HEK293 (cell line): Measurements from ENCODE around the gene ITGA2.

ENCODE experiments used
- CTCF ChIA-PET: fragments of 350-600 bp; formaldehyde crosslinking; extraction: SDS; loops from one replicate; lab custom pipeline; 2021; ENCODE audit warnings: antibody characterized with exemption; lab: Yijun Ruan, JAX
- POLR2A ChIA-PET: fragments of 300-600 bp; formaldehyde crosslinking; extraction: SDS; loops from one replicate; lab custom pipeline; 2020; ENCODE audit warnings: antibody characterized with exemption, inconsistent platforms; lab: Yijun Ruan, JAX
- H3K27ac ChIP-seq: fragments of 200-500 bp; sonication (Bioruptor generic); 2 replicates; pipeline ENCODE4 v1.5.1; 2014; ENCODE audit warnings: low read depth, low read length, control low read depth, inconsistent platforms; ENCODE audit errors: extremely low read depth
- H3K36me3 ChIP-seq, 2 experiments: fragments of 200-500 bp in 1 of 2; sonication (Bioruptor generic) in 1 of 2; 1 replicate in 1 of 2; 2 replicates in 1 of 2; pipeline ENCODE4 v1.5.1; 2014 to 2017; ENCODE audit warnings: inconsistent platforms in 2 of 2, low read length in 2 of 2; ENCODE audit not compliant: control insufficient read depth in 2 of 2, insufficient read depth in 1 of 2
- H3K4me1 ChIP-seq: fragments of 200-500 bp; sonication (Bioruptor generic); 2 replicates; pipeline ENCODE4 v1.5.1; 2014; ENCODE audit warnings: mild to moderate bottlenecking, low read length, inconsistent platforms; ENCODE audit not compliant: control insufficient read depth, insufficient read depth
- H3K4me3 ChIP-seq: 2 replicates; pipeline ENCODE4 v1.5.1; 2011; ENCODE audit warnings: low read depth, mild to moderate bottlenecking, control low read depth, low read length, moderate library complexity
- H3K9me3 ChIP-seq: fragments of 200-500 bp; sonication (Bioruptor generic); 2 replicates; pipeline ENCODE4 v1.5.1; 2014; ENCODE audit warnings: low read depth, low read length, inconsistent platforms; ENCODE audit not compliant: control insufficient read depth, insufficient read depth
- IKZF3 ChIP-seq: fragments of 450-650 bp; IDR thresholded peaks from 2 replicates; pipeline ENCODE4 v1.5.0; 2018; ENCODE audit warnings: missing biosample characterization, mild to moderate bottlenecking, missing genetic modification characterization, moderate library complexity
- KLF1 ChIP-seq: fragments of 450-650 bp; formaldehyde crosslinking; IDR thresholded peaks from 2 replicates; pipeline ENCODE4 v1.5.1; 2016; ENCODE audit warnings: missing biosample characterization, missing genetic modification characterization
- KLF9 ChIP-seq: fragments of 450-650 bp; formaldehyde crosslinking; IDR thresholded peaks from 2 replicates; pipeline ENCODE4 v1.5.1; 2016; ENCODE audit warnings: missing biosample characterization, missing genetic modification characterization, low read depth
- REPIN1 ChIP-seq: fragments of 450-650 bp; formaldehyde crosslinking; IDR thresholded peaks from 2 replicates; pipeline ENCODE4 v1.5.1; 2017; ENCODE audit warnings: missing biosample characterization, missing genetic modification characterization, low read depth
- SP2 ChIP-seq: fragments of 450-650 bp; formaldehyde crosslinking; IDR thresholded peaks from 2 replicates; pipeline ENCODE4 v1.5.1; 2016; ENCODE audit warnings: missing biosample characterization, missing genetic modification characterization
- SP3 ChIP-seq: fragments of 450-650 bp; formaldehyde crosslinking; IDR thresholded peaks from 2 replicates; pipeline ENCODE4 v1.5.1; 2016; ENCODE audit warnings: missing biosample characterization, missing genetic modification characterization
- ZNF10 ChIP-seq: fragments of 450-650 bp; formaldehyde crosslinking; IDR thresholded peaks from 2 replicates; pipeline ENCODE4 v1.5.1; 2017; ENCODE audit warnings: missing biosample characterization, missing genetic modification characterization
- ZNF138 ChIP-seq: fragments of 450-650 bp; formaldehyde crosslinking; IDR thresholded peaks from 2 replicates; pipeline ENCODE4 v1.5.1; 2016; ENCODE audit warnings: missing biosample characterization, missing genetic modification characterization, borderline replicate concordance
- ZNF184 ChIP-seq: fragments of 450-650 bp; IDR thresholded peaks from 2 replicates; pipeline ENCODE4 v1.5.1; 2018; ENCODE audit warnings: missing biosample characterization, mild to moderate bottlenecking, missing genetic modification characterization
- ZNF311 ChIP-seq: fragments of 450-650 bp; formaldehyde crosslinking; IDR thresholded peaks from 2 replicates; pipeline ENCODE4 v1.5.1; 2017; ENCODE audit warnings: missing biosample characterization, missing genetic modification characterization, borderline replicate concordance
- ZNF600 ChIP-seq: fragments of 450-650 bp; formaldehyde crosslinking; IDR thresholded peaks from 2 replicates; pipeline ENCODE4 v1.5.1; 2016; ENCODE audit warnings: missing biosample characterization, missing genetic modification characterization
- TF ChIP-seq, protein P1 (sequence below): fragments of 450-650 bp; formaldehyde crosslinking; IDR thresholded peaks from 2 replicates; pipeline ENCODE4 v1.5.1; 2016; ENCODE audit warnings: missing biosample characterization, missing genetic modification characterization
- TF ChIP-seq, protein P2 (sequence below): fragments of 450-650 bp; IDR thresholded peaks from 2 replicates; pipeline ENCODE4 v1.5.1; 2018; ENCODE audit warnings: missing biosample characterization, missing genetic modification characterization
- TF ChIP-seq, protein P3 (sequence below): fragments of 450-650 bp; formaldehyde crosslinking; IDR thresholded peaks from 2 replicates; pipeline ENCODE4 v1.5.1; 2016; ENCODE audit warnings: missing biosample characterization, missing genetic modification characterization
- TF ChIP-seq, protein P4 (sequence below): sonication (generic); formaldehyde crosslinking; IDR thresholded peaks from 2 replicates; pipeline ENCODE4 v1.8.1; 2022; ENCODE audit warnings: mild to moderate bottlenecking, moderate library complexity, missing genetic modification reagents

Gene ITGA2

DNA sequence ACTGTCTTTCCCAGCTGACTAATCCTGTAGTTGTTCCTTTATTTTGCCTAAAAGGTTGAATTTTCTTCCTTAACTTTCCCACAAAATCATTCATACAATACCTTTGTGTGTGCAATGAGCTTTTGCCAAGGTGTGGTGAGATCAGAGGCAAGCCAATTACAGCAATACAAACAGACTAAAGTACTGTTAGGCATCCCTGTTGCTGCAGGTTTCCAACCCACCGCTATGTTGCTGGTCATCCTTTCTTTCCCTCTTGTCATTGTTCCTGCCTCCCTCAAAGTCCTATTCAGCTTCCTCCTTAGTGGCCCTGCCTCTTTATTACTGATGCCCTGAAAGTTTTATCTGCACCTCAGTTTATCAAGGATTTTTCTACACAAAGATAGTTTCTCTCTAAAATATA lies 22.1 kb downstream of the ITGA2 start (continued):
- TF ChIP-seq, protein P1, sequence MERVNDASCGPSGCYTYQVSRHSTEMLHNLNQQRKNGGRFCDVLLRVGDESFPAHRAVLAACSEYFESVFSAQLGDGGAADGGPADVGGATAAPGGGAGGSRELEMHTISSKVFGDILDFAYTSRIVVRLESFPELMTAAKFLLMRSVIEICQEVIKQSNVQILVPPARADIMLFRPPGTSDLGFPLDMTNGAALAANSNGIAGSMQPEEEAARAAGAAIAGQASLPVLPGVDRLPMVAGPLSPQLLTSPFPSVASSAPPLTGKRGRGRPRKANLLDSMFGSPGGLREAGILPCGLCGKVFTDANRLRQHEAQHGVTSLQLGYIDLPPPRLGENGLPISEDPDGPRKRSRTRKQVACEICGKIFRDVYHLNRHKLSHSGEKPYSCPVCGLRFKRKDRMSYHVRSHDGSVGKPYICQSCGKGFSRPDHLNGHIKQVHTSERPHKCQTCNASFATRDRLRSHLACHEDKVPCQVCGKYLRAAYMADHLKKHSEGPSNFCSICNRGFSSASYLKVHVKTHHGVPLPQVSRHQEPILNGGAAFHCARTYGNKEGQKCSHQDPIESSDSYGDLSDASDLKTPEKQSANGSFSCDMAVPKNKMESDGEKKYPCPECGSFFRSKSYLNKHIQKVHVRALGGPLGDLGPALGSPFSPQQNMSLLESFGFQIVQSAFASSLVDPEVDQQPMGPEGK = no peak
- TF ChIP-seq, protein P2, sequence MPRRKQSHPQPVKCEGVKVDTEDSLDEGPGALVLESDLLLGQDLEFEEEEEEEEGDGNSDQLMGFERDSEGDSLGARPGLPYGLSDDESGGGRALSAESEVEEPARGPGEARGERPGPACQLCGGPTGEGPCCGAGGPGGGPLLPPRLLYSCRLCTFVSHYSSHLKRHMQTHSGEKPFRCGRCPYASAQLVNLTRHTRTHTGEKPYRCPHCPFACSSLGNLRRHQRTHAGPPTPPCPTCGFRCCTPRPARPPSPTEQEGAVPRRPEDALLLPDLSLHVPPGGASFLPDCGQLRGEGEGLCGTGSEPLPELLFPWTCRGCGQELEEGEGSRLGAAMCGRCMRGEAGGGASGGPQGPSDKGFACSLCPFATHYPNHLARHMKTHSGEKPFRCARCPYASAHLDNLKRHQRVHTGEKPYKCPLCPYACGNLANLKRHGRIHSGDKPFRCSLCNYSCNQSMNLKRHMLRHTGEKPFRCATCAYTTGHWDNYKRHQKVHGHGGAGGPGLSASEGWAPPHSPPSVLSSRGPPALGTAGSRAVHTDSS (tag by site-specific recombination) = no peak
- TF ChIP-seq SP2 (tag by site-specific recombination) = no peak
- no peak for TF ChIP-seq ZNF600 (tag by site-specific recombination)
- no peak for TF ChIP-seq IKZF3 (tag by site-specific recombination)
- no peak for TF ChIP-seq ZNF311 (tag by site-specific recombination)

DNA sequence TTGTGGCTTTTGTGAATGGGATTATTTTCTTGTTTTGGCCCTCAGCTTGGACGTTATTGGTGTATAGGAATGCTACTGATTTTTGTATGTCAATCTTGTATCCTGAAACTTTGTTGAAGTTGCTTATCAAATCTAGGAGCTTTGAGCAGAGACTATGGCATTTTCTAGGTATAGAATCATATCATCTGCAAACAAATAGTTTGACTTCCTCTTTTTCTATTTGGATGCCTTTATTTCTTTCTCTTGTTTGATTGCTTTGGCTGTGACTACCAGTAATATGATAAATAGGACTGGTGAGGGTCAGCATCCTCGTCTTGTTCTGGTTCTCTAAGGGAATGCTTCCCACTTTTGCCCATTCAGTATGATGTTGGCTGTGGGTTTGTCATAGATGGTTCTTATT lies 24.7 kb downstream of the ITGA2 start:
- Histone ChIP-seq H3K4me3 (no peak overlapping the region), H3K27ac (no peak overlapping the region), H3K36me3 (no peaks in the 10 kb centered on the region), H3K9me3 (no peaks in the 10 kb centered on the region; the same call in 1 of the 2 replicates), H3K4me1 (peaks cover under 1% of the 10 kb centered on the region)
- TF ChIP-seq, protein P1 = no peak
- TF ChIP-seq SP3 (no peak), ZNF10 (tag by site-specific recombination) (no peak), ZNF184 (tag by site-specific recombination) (no peak), KLF9 (tag by site-specific recombination) (no peak), ZNF138 (tag by site-specific recombination) (no peak), REPIN1 (tag by site-specific recombination) (no peak), KLF1 (no peak)
- TF ChIP-seq, protein P3, sequence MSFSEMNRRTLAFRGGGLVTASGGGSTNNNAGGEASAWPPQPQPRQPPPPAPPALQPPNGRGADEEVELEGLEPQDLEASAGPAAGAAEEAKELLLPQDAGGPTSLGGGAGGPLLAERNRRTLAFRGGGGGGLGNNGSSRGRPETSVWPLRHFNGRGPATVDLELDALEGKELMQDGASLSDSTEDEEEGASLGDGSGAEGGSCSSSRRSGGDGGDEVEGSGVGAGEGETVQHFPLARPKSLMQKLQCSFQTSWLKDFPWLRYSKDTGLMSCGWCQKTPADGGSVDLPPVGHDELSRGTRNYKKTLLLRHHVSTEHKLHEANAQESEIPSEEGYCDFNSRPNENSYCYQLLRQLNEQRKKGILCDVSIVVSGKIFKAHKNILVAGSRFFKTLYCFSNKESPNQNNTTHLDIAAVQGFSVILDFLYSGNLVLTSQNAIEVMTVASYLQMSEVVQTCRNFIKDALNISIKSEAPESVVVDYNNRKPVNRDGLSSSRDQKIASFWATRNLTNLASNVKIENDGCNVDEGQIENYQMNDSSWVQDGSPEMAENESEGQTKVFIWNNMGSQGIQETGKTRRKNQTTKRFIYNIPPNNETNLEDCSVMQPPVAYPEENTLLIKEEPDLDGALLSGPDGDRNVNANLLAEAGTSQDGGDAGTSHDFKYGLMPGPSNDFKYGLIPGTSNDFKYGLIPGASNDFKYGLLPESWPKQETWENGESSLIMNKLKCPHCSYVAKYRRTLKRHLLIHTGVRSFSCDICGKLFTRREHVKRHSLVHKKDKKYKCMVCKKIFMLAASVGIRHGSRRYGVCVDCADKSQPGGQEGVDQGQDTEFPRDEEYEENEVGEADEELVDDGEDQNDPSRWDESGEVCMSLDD (tag by site-specific recombination) = no peak
- TF ChIP-seq, protein P4, sequence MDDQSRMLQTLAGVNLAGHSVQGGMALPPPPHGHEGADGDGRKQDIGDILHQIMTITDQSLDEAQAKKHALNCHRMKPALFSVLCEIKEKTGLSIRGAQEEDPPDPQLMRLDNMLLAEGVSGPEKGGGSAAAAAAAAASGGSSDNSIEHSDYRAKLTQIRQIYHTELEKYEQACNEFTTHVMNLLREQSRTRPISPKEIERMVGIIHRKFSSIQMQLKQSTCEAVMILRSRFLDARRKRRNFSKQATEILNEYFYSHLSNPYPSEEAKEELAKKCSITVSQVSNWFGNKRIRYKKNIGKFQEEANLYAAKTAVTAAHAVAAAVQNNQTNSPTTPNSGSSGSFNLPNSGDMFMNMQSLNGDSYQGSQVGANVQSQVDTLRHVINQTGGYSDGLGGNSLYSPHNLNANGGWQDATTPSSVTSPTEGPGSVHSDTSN (CRISPR knock-in tag) = no peak
- POLR2A ChIA-PET = no interaction called here
- CTCF ChIA-PET = interaction anchor here (0.6 kb wide), 2 partner anchors 16 to 175 kb away, joined by 3 read pairs; no protein-coding TSS in a partner anchor
